IPS DF 4.7 (cell line): ENCODE measurements around the gene COQ10A.

Source experiments
- DNase-seq: peaks from one replicate; pipeline ENCODE4 v3.0.0-alpha.2; 2013; ENCODE audit warnings: low spot score; ENCODE audit errors: extremely low read depth

The COQ10A gene

GRCh38 chr12:56266693-56267442 lies at the start of gene COQ10A:
TSS of gene COQ10A (plus strand) at chr12:56266942. CDS start at chr12:56267119, 177 bp downstream.
- DNase-seq, result peak; percentile 95

GRCh38 chr12:56219840-56220239 lies 46.9 kb upstream of the COQ10A start:
- DNase-seq, result no peak

GRCh38 chr12:56220611-56221231 lies 46.0 kb upstream of the COQ10A start:
- no peak for DNase-seq

GRCh38 chr12:56221232-56221756 lies 45.4 kb upstream of the COQ10A start:
- no peak for DNase-seq

GRCh38 chr12:56221757-56222530 lies 44.8 kb upstream of the COQ10A start, which contains the start of gene RNF41:
TSS of gene RNF41 (minus strand) at chr12:56221922. CDS start at chr12:56214047, 7,875 bp downstream.
- peak; percentile 95 for DNase-seq

GRCh38 chr12:56222531-56222895 lies 44.2 kb upstream of the COQ10A start:
- DNase-seq, result no peak

GRCh38 chr12:56223571-56224101 lies 43.1 kb upstream of the COQ10A start:
- DNase-seq, result no peak

GRCh38 chr12:56224102-56224701 lies 42.5 kb upstream of the COQ10A start, which contains the start of gene NABP2:
TSS of gene NABP2 (plus strand) at chr12:56224342. CDS start at chr12:56224857, 515 bp downstream.
- DNase-seq, result peak; percentile 99

GRCh38 chr12:56224954-56225353 lies 41.8 kb upstream of the COQ10A start:
- DNase-seq, result no peak

GRCh38 chr12:56229082-56229481 lies 37.7 kb upstream of the COQ10A start:
- DNase-seq, result no peak

- DNase-seq, result no peak
Observed at GRCh38 chr12:56229916-56230431, 36.8 kb upstream of the COQ10A start, which contains the start of gene SLC39A5. TSS of gene SLC39A5 (plus strand) at chr12:56230051. CDS start at chr12:56231275, 1,224 bp downstream.

GRCh38 chr12:56230432-56231183 lies 36.1 kb upstream of the COQ10A start:
- DNase-seq, result no peak

- DNase-seq, result no peak
Observed at GRCh38 chr12:56231184-56231582, 35.6 kb upstream of the COQ10A start.

GRCh38 chr12:56234746-56235436 lies 31.9 kb upstream of the COQ10A start:
- DNase-seq, result no peak

- DNase-seq, result no peak
Observed at GRCh38 chr12:56236091-56236490, 30.7 kb upstream of the COQ10A start.

- DNase-seq, result no peak
Observed at GRCh38 chr12:56236985-56237384, 29.8 kb upstream of the COQ10A start.

- no peak for DNase-seq
Observed at GRCh38 chr12:56237552-56237951, 29.2 kb upstream of the COQ10A start.

- no peak for DNase-seq
Observed at GRCh38 chr12:56241424-56242303, 25.1 kb upstream of the COQ10A start.
